ENCODE results near the gene IGF2BP2. TPM values are rescaled to one million over a fixed set of nuclear protein-coding genes. Genes with fewer than 3 reads are reported as not detected.

Gene IGF2BP2
- total RNA-seq, 1 donor from 2014 or later, result 118 TPM

DNA sequence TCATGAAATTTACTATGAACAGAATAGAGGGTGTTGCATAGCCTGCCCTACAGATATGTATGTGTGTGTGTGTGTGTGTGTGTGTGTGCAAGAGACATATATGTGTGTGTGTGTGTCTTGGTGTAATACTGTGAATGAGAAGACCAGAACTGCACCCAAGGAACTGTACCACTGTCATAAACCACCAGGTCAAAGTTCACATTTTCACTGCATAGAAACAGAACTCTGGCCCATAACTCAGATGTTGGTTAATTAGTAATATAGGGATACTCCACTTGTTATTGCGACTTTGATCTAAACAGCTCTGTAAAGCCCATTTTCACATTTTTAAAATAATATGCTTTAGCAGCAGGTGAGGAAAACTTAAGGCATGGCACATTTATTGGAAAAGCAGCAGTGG is 111.8 kb downstream of the IGF2BP2 start:
- DNase-seq, result no peak
- H3K4me3 Mint-ChIP-seq (ENCODE audit: unreplicated experiment), result no peak overlapping the region
- TF ChIP-seq, protein P1, sequence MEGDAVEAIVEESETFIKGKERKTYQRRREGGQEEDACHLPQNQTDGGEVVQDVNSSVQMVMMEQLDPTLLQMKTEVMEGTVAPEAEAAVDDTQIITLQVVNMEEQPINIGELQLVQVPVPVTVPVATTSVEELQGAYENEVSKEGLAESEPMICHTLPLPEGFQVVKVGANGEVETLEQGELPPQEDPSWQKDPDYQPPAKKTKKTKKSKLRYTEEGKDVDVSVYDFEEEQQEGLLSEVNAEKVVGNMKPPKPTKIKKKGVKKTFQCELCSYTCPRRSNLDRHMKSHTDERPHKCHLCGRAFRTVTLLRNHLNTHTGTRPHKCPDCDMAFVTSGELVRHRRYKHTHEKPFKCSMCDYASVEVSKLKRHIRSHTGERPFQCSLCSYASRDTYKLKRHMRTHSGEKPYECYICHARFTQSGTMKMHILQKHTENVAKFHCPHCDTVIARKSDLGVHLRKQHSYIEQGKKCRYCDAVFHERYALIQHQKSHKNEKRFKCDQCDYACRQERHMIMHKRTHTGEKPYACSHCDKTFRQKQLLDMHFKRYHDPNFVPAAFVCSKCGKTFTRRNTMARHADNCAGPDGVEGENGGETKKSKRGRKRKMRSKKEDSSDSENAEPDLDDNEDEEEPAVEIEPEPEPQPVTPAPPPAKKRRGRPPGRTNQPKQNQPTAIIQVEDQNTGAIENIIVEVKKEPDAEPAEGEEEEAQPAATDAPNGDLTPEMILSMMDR (IDR thresholded peaks at IDR 0.05; ENCODE audit: partially characterized antibody, unreplicated experiment), result no peak
- no peaks in the 10 kb centered on the region for H3K27me3 Mint-ChIP-seq (ENCODE audit: unreplicated experiment)
- peaks cover 8% of the 10 kb centered on the region for H3K9me3 Mint-ChIP-seq (ENCODE audit: unreplicated experiment)
- no peak overlapping the region for H3K27ac Mint-ChIP-seq (ENCODE audit: unreplicated experiment)
- H3K4me1 Mint-ChIP-seq (ENCODE audit: low read depth, unreplicated experiment), result peaks cover 36% of the 10 kb centered on the region
- no peaks in the 10 kb centered on the region for H3K36me3 Mint-ChIP-seq (ENCODE audit: unreplicated experiment)

DNA sequence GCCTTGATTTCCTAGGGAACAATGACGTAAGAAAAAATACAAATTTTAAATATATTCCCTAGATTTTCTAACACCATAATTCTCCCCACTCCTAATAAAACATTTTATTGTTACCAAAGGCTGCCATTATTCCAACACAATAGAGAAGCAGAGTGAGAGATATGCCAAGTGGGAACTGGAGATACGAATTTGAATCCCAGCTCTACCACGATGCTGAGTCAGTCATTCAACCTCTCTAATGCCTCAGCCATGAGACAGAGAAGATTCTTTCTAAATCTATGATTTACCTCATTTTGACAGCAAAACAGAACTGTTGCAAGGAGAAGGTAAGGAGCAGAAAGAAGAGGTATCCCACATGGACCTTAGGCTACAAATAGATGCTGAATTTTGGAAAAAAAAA is 112.5 kb downstream of the IGF2BP2 start:
- H3K4me3 Mint-ChIP-seq (ENCODE audit: unreplicated experiment), result no peak overlapping the region
- no peaks in the 10 kb centered on the region for H3K27me3 Mint-ChIP-seq (ENCODE audit: unreplicated experiment)
- peaks cover 32% of the 10 kb centered on the region for H3K4me1 Mint-ChIP-seq (ENCODE audit: low read depth, unreplicated experiment)
- H3K36me3 Mint-ChIP-seq (ENCODE audit: unreplicated experiment), result no peaks in the 10 kb centered on the region
- TF ChIP-seq, protein P1 (IDR thresholded peaks at IDR 0.05; ENCODE audit: partially characterized antibody, unreplicated experiment), result no peak
- H3K9me3 Mint-ChIP-seq (ENCODE audit: unreplicated experiment), result peaks cover 8% of the 10 kb centered on the region
- no peak for DNase-seq
- no peak overlapping the region for H3K27ac Mint-ChIP-seq (ENCODE audit: unreplicated experiment)

DNA sequence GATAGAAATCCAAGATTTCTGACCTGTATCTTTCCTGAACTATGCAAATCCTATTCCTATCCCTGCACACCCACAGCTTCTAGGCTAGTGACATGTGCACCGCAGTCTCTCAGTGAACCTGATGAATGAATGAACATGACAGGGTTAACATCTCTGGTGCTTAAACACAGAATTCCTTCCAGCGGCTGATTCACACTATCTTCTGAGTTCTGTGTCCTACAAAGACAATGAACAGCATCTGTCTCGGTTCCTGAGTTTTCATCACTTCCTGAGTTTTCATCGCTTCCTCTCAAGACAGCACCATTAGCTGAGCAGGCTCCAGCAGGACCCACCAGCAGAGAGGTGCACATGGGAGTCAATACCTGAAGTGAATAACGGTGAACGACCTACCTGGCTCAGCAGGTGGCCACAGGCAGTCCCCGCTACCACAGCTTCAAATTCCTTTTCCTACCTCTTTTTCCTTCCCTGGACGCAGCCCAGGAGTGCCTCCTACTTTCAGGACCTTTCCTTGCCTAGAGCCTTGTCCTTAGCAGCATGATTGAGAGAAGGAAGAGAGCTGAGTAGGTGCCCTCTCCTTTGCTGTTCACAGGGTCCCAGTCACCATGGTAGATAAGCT is 113.5 kb downstream of the IGF2BP2 start:
- peaks cover 6% of the 10 kb centered on the region for H3K9me3 Mint-ChIP-seq (ENCODE audit: unreplicated experiment)
- H3K27me3 Mint-ChIP-seq (ENCODE audit: unreplicated experiment), result no peaks in the 10 kb centered on the region
- no peak overlapping the region for H3K4me3 Mint-ChIP-seq (ENCODE audit: unreplicated experiment)
- H3K36me3 Mint-ChIP-seq (ENCODE audit: unreplicated experiment), result no peaks in the 10 kb centered on the region
- TF ChIP-seq, protein P1 (IDR thresholded peaks at IDR 0.05; ENCODE audit: partially characterized antibody, unreplicated experiment), result no peak
- H3K4me1 Mint-ChIP-seq (ENCODE audit: low read depth, unreplicated experiment), result peaks cover 22% of the 10 kb centered on the region
- no peak for DNase-seq
- H3K27ac Mint-ChIP-seq (ENCODE audit: unreplicated experiment), result no peak overlapping the region

DNA sequence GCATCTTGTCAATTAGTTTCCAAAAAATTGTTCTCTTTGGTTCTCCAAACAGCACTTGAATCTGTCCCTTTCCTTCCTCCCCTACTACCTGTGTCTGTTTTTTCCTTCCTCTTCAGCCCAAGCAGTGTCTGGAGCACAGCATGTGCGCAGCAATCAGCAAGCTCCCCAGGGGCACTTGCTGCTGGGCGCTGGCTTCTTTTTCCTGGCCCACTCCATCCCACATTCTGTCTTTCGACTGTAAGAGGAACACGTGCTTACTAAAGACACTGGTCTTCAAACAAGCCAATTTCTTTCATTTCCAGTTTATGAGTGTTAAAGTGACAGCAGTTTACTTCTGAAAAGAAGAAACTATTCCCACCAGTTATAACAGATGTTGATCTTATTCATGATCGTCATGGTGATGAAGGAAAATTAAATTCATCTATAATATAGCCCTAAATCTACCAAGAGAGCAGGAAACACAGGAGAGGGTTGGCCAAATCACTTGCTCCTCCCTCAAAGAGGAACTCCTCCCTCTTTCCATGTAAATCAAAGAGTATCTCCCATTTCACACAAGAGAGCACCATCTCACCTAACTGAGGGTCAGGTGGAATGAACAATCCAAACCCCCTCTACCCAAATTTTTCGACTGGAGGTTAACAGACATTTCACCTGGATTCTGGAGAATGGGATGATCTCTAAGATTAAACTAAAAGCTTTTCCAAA is 115.4 kb downstream of the IGF2BP2 start:
- Mint-ChIP-seq H3K4me3 (ENCODE audit: unreplicated experiment) (peak overlapping the region; percentile 54), H3K27ac (ENCODE audit: unreplicated experiment) (peak overlapping the region; percentile 80), H3K27me3 (ENCODE audit: unreplicated experiment) (no peaks in the 10 kb centered on the region), H3K9me3 (ENCODE audit: unreplicated experiment) (peaks cover 5% of the 10 kb centered on the region), H3K4me1 (ENCODE audit: low read depth, unreplicated experiment) (peaks cover 14% of the 10 kb centered on the region), H3K36me3 (ENCODE audit: unreplicated experiment) (no peaks in the 10 kb centered on the region)
- DNase-seq, result peak; percentile 70
- TF ChIP-seq, protein P1 (IDR thresholded peaks at IDR 0.05; ENCODE audit: partially characterized antibody, unreplicated experiment), result no peak

DNA sequence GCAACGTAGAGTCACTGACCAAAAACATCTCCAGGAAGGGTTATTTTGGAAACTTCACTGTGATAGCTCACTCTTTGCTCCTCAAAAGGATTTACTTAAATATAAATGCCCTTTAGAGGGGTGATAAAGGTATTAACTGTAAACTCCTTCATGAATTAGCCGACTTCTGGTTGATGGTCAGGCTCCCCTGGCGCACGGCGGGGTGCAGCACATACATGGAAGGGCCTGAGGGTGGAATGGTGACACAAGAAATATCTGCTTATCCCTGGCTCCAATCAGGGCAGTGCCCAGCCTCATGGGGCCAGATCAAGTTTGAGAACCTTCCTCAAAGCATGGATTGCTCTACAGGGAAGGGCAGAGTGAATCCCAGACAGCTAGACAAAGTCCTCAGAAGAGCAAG is 116.5 kb downstream of the IGF2BP2 start:
- Mint-ChIP-seq H3K4me3 (ENCODE audit: unreplicated experiment) (peak overlapping the region; percentile 61), H3K27ac (ENCODE audit: unreplicated experiment) (peak overlapping the region; percentile 80), H3K36me3 (ENCODE audit: unreplicated experiment) (no peaks in the 10 kb centered on the region), H3K27me3 (ENCODE audit: unreplicated experiment) (no peaks in the 10 kb centered on the region), H3K4me1 (ENCODE audit: low read depth, unreplicated experiment) (peaks cover 14% of the 10 kb centered on the region), H3K9me3 (ENCODE audit: unreplicated experiment) (peaks cover 7% of the 10 kb centered on the region)
- no peak for DNase-seq
- TF ChIP-seq, protein P1 (IDR thresholded peaks at IDR 0.05; ENCODE audit: partially characterized antibody, unreplicated experiment), result no peak
